Measurements from ENCODE around the gene ACTG1. TPM values are rescaled to one million over a fixed set of nuclear protein-coding genes. Genes with fewer than 3 reads are reported as not detected.

The ACTG1 gene
- total RNA-seq, 1 experiment from 2014 or later, result 3,455 TPM

GRCh38 chr17:81516439-81516838 is 3.8 kb upstream of the ACTG1 start:
- H3K27me3 Mint-ChIP-seq (ENCODE audit: low read depth), result peaks cover 30% of the 10 kb centered on the region
- DNase-seq (ENCODE audit: low spot score) (no peak), ATAC-seq (no peak)
- H3K36me3 Mint-ChIP-seq, result peaks cover 8% of the 10 kb centered on the region
- TF ChIP-seq NFE2L1 (CRISPR knock-in tag; IDR thresholded peaks at IDR 0.05) (no peak), MLX (CRISPR knock-in tag; IDR thresholded peaks at IDR 0.05) (no peak), SP1 (CRISPR knock-in tag; conservative IDR thresholded peaks at IDR 0.05) (no peak), ZNF532 (CRISPR knock-in tag; IDR thresholded peaks at IDR 0.05; ENCODE audit: borderline replicate concordance) (no peak), ZNF219 (CRISPR knock-in tag; IDR thresholded peaks at IDR 0.05; ENCODE audit: borderline replicate concordance) (no peak), ZNF263 (CRISPR knock-in tag; IDR thresholded peaks at IDR 0.05; ENCODE audit: low read depth) (no peak), CREM (CRISPR knock-in tag; IDR thresholded peaks at IDR 0.05) (no peak), GTF2I (CRISPR knock-in tag; conservative IDR thresholded peaks at IDR 0.05) (no peak)
- TF ChIP-seq, protein P1, sequence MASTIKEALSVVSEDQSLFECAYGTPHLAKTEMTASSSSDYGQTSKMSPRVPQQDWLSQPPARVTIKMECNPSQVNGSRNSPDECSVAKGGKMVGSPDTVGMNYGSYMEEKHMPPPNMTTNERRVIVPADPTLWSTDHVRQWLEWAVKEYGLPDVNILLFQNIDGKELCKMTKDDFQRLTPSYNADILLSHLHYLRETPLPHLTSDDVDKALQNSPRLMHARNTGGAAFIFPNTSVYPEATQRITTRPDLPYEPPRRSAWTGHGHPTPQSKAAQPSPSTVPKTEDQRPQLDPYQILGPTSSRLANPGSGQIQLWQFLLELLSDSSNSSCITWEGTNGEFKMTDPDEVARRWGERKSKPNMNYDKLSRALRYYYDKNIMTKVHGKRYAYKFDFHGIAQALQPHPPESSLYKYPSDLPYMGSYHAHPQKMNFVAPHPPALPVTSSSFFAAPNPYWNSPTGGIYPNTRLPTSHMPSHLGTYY (CRISPR knock-in tag; IDR thresholded peaks at IDR 0.05), result no peak
- TF ChIP-seq, protein P2, sequence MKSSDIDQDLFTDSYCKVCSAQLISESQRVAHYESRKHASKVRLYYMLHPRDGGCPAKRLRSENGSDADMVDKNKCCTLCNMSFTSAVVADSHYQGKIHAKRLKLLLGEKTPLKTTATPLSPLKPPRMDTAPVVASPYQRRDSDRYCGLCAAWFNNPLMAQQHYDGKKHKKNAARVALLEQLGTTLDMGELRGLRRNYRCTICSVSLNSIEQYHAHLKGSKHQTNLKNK (CRISPR knock-in tag; IDR thresholded peaks at IDR 0.05), result no peak
- ChIA-PET POLR2A (no interaction called here), CTCF (interaction anchor here (0.8 kb wide), 1 partner anchor 32 kb away, joined by 4 read pairs; no protein-coding TSS in a partner anchor)
- no peak overlapping the region for H3K27ac Mint-ChIP-seq
- H3K4me1 Mint-ChIP-seq, result peaks cover 29% of the 10 kb centered on the region
- peak overlapping the region; percentile 78 for H3K4me3 Mint-ChIP-seq
- H3K9me3 Mint-ChIP-seq, result no peaks in the 10 kb centered on the region

- peak overlapping the region; percentile 79 for H3K27ac Mint-ChIP-seq
- peaks cover 24% of the 10 kb centered on the region for H3K27me3 Mint-ChIP-seq (ENCODE audit: low read depth)
- no peaks in the 10 kb centered on the region for H3K9me3 Mint-ChIP-seq
- peaks cover 35% of the 10 kb centered on the region for H3K4me1 Mint-ChIP-seq
- H3K4me3 Mint-ChIP-seq, result peak overlapping the region; percentile 78
- no peak for TF ChIP-seq ATF1 (CRISPR knock-in tag; IDR thresholded peaks at IDR 0.05)
- TF ChIP-seq TEAD1 (CRISPR knock-in tag; IDR thresholded peaks at IDR 0.05), result no peak
- TF ChIP-seq, protein P3, sequence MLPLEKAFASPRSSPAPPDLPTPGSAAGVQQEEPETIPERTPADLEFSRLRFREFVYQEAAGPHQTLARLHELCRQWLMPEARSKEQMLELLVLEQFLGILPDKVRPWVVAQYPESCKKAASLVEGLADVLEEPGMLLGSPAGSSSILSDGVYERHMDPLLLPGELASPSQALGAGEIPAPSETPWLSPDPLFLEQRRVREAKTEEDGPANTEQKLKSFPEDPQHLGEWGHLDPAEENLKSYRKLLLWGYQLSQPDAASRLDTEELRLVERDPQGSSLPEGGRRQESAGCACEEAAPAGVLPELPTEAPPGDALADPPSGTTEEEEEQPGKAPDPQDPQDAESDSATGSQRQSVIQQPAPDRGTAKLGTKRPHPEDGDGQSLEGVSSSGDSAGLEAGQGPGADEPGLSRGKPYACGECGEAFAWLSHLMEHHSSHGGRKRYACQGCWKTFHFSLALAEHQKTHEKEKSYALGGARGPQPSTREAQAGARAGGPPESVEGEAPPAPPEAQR (CRISPR knock-in tag; IDR thresholded peaks at IDR 0.05), result no peak
- TF ChIP-seq KAT7 (CRISPR knock-in tag; IDR thresholded peaks at IDR 0.05; ENCODE audit: borderline replicate concordance), result no peak
- CTCF ChIA-PET, result interaction anchor here (0.5 to 3.6 kb wide), 8 partner anchors 8 to 318 kb away, joined by 3 to 27 read pairs (median 4); no protein-coding TSS in a partner anchor
- H3K36me3 Mint-ChIP-seq, result peaks cover 16% of the 10 kb centered on the region
- DNase-seq (ENCODE audit: low spot score) (no peak), ATAC-seq (no peak)
- POLR2A ChIA-PET, result interaction anchor here (0.9 to 1.4 kb wide), 4 partner anchors 25 to 121 kb away, joined by 3 to 5 read pairs (median 4); partner anchors contain the start of genes BAHCC1 and FAAP100
Observed at GRCh38 chr17:81515530-81516041, 3.0 kb upstream of the ACTG1 start.

Measured in WTC11 (cell line).